Trophoblast cell (in vitro differentiated cells and primary cell): ENCODE data around the gene FCRL2.

Experiments used
- DNase-seq, 2 donors: peaks; one replicate each; pipeline ENCODE4 v3.0.0-alpha.2; 2016
- H2AFZ ChIP-seq: 2 replicates; pipeline ENCODE4 v1.6.1; 2013; ENCODE audit warnings: low read length, moderate library complexity, mild to moderate bottlenecking; ENCODE audit not compliant: insufficient read depth, poor library complexity
- H2AK5ac ChIP-seq: 2 replicates; pipeline ENCODE4 v1.6.1; 2013; ENCODE audit warnings: mild to moderate bottlenecking, low read length
- H2BK120ac ChIP-seq: 2 replicates; pipeline ENCODE4 v1.6.1; 2013; ENCODE audit warnings: low read length, mild to moderate bottlenecking, moderate library complexity; ENCODE audit not compliant: insufficient read depth, poor library complexity
- H2BK12ac ChIP-seq: 2 replicates; pipeline ENCODE4 v1.6.1; 2013; ENCODE audit warnings: mild to moderate bottlenecking, low read length, moderate library complexity
- H2BK5ac ChIP-seq: 2 replicates; pipeline ENCODE4 v1.6.1; 2013; ENCODE audit warnings: low read length, low read depth, moderate library complexity, mild to moderate bottlenecking; ENCODE audit not compliant: poor library complexity
- H3K14ac ChIP-seq: 2 replicates; pipeline ENCODE4 v1.6.1; 2013; ENCODE audit warnings: mild to moderate bottlenecking, low read length
- H3K18ac ChIP-seq: 2 replicates; pipeline ENCODE4 v1.6.1; 2013; ENCODE audit warnings: mild to moderate bottlenecking, low read length
- H3K23ac ChIP-seq: 2 replicates; pipeline ENCODE4 v1.6.1; 2013; ENCODE audit warnings: low read length
- H3K27ac ChIP-seq: 2 replicates; pipeline ENCODE4 v1.5.1; 2013; ENCODE audit warnings: low read depth, mild to moderate bottlenecking, inconsistent platforms, low read length, moderate library complexity
- H3K27me3 ChIP-seq: 2 replicates; pipeline ENCODE4 v1.6.1; 2013; ENCODE audit warnings: inconsistent platforms, mild to moderate bottlenecking, low read length, moderate library complexity; ENCODE audit not compliant: insufficient read depth
- H3K36me3 ChIP-seq, 2 experiments: 1 replicate in 1 of 2; 2 replicates in 1 of 2; pipeline ENCODE4 v1.6.1; 2013; ENCODE audit warnings: low read length in 2 of 2, mild to moderate bottlenecking in 2 of 2, moderate library complexity in 1 of 2; ENCODE audit not compliant: insufficient read depth in 2 of 2, control insufficient read depth in 1 of 2
- H3K4ac ChIP-seq: 2 replicates; pipeline ENCODE4 v1.6.1; 2013; ENCODE audit warnings: low read depth, mild to moderate bottlenecking, low read length, moderate library complexity
- H3K4me1 ChIP-seq, 2 experiments: 1 replicate in 1 of 2; 2 replicates in 1 of 2; pipeline ENCODE4 v1.6.1; 2013; ENCODE audit warnings: low read length in 2 of 2, mild to moderate bottlenecking in 2 of 2, moderate library complexity in 1 of 2; ENCODE audit not compliant: insufficient read depth in 2 of 2, control insufficient read depth in 1 of 2
- H3K4me2 ChIP-seq: 2 replicates; pipeline ENCODE4 v1.6.1; 2013; ENCODE audit warnings: inconsistent platforms, mild to moderate bottlenecking, low read length, moderate library complexity
- H3K4me3 ChIP-seq: 2 replicates; pipeline ENCODE4 v1.5.1; 2013; ENCODE audit warnings: mild to moderate bottlenecking, low read depth, low read length, inconsistent platforms
- H3K79me1 ChIP-seq: one replicate; pipeline ENCODE4 v1.6.1; 2013; ENCODE audit warnings: low read length
- H3K79me2 ChIP-seq: 2 replicates; pipeline ENCODE4 v1.6.1; 2013; ENCODE audit warnings: low read length, mild to moderate bottlenecking; ENCODE audit not compliant: control insufficient read depth, insufficient read depth, poor library complexity
- H3K9ac ChIP-seq: 2 replicates; pipeline ENCODE4 v1.6.1; 2013; ENCODE audit warnings: mild to moderate bottlenecking, low read length
- H3K9me3 ChIP-seq: 2 replicates; pipeline ENCODE4 v1.6.1; 2013; ENCODE audit warnings: low read depth, mild to moderate bottlenecking, control low read depth, inconsistent platforms, low read length; ENCODE audit not compliant: insufficient read depth
- H4K12ac ChIP-seq: 2 replicates; pipeline ENCODE4 v1.6.1; 2013; ENCODE audit warnings: low read depth, mild to moderate bottlenecking, low read length, moderate library complexity
- H4K8ac ChIP-seq: 2 replicates; pipeline ENCODE4 v1.6.1; 2013; ENCODE audit warnings: low read depth, mild to moderate bottlenecking, low read length, moderate library complexity
- H4K91ac ChIP-seq: one replicate; pipeline ENCODE4 v1.6.1; 2013; ENCODE audit warnings: low read depth, mild to moderate bottlenecking, low read length, moderate library complexity
- WGBS: extraction: QIAGEN DNeasy Blood & Tissue Kit; methylation state at CpG from one replicate; pipeline ENCODE4 v1.1.7; 2013; ENCODE audit warnings: missing lambda C conversion rate; ENCODE audit not compliant: insufficient read length, insufficient coverage; ENCODE audit errors: extremely low coverage; 5-methylcytosine and 5-hydroxymethylcytosine counted together

FCRL2 gene

GRCh38 chr1:157753611-157754010, 23.3 kb downstream of the FCRL2 start:
- peaks cover 0 to 2% of the 10 kb centered on the region in 2 experiments for H3K4me1 ChIP-seq
- H4K8ac ChIP-seq = no peak overlapping the region
- DNase-seq = no peak
- H3K79me2 ChIP-seq = no peaks in the 10 kb centered on the region
- H2BK12ac ChIP-seq = no peak overlapping the region
- H3K27ac ChIP-seq = no peak overlapping the region
- no peaks in the 10 kb centered on the region for H3K36me3 ChIP-seq
- no CpG with 5 or more reads among the region's 1 CpG for WGBS
- H2AFZ ChIP-seq = no peak overlapping the region
- H3K14ac ChIP-seq = no peak overlapping the region
- no peak overlapping the region for H3K9ac ChIP-seq
- H3K4me2 ChIP-seq = no peak overlapping the region
- no peak overlapping the region for H3K4ac ChIP-seq
- no peaks in the 10 kb centered on the region for H3K27me3 ChIP-seq
- no peak overlapping the region for H2AK5ac ChIP-seq
- H3K79me1 ChIP-seq = no peaks in the 10 kb centered on the region
- no peak overlapping the region for H2BK5ac ChIP-seq
- H4K12ac ChIP-seq = no peak overlapping the region
- no peak overlapping the region for H4K91ac ChIP-seq
- H2BK120ac ChIP-seq = no peak overlapping the region
- no peak overlapping the region for H3K23ac ChIP-seq
- no peak overlapping the region for H3K4me3 ChIP-seq
- no peak overlapping the region for H3K18ac ChIP-seq
- H3K9me3 ChIP-seq = no peaks in the 10 kb centered on the region

- H3K4me3 ChIP-seq = no peak overlapping the region
- H3K18ac ChIP-seq = no peak overlapping the region
- H2BK120ac ChIP-seq = no peak overlapping the region
- H2BK12ac ChIP-seq = no peak overlapping the region
- peaks cover 0 to 6% of the 10 kb centered on the region in 2 experiments for H3K4me1 ChIP-seq
- no peaks in the 10 kb centered on the region for H3K79me2 ChIP-seq
- no peak overlapping the region for H4K8ac ChIP-seq
- no peaks in the 10 kb centered on the region for H3K79me1 ChIP-seq
- H2AK5ac ChIP-seq = no peak overlapping the region
- H4K12ac ChIP-seq = no peak overlapping the region
- no peaks in the 10 kb centered on the region for H3K9me3 ChIP-seq
- H3K4ac ChIP-seq = no peak overlapping the region
- H3K27ac ChIP-seq = no peak overlapping the region
- H2BK5ac ChIP-seq = no peak overlapping the region
- H3K14ac ChIP-seq = no peak overlapping the region
- H3K23ac ChIP-seq = no peak overlapping the region
- no peaks in the 10 kb centered on the region for H3K36me3 ChIP-seq
- no peaks in the 10 kb centered on the region for H3K27me3 ChIP-seq
- no peak overlapping the region for H3K9ac ChIP-seq
- no peak overlapping the region for H4K91ac ChIP-seq
- DNase-seq = no peak
- H3K4me2 ChIP-seq = no peak overlapping the region
- no CpG with 5 or more reads among the region's 3 CpGs for WGBS
- H2AFZ ChIP-seq = no peak overlapping the region
Measured at GRCh38 chr1:157751283-157751682, 25.6 kb downstream of the FCRL2 start.

- no peaks in the 10 kb centered on the region for H3K27me3 ChIP-seq
- H3K23ac ChIP-seq = no peak overlapping the region
- no peak overlapping the region for H2BK12ac ChIP-seq
- H2BK5ac ChIP-seq = no peak overlapping the region
- no peak overlapping the region for H2AFZ ChIP-seq
- no peak overlapping the region for H2BK120ac ChIP-seq
- DNase-seq = no peak
- peaks cover 0 to 6% of the 10 kb centered on the region in 2 experiments for H3K4me1 ChIP-seq
- H4K91ac ChIP-seq = no peak overlapping the region
- no peaks in the 10 kb centered on the region for H3K79me1 ChIP-seq
- H3K36me3 ChIP-seq = no peaks in the 10 kb centered on the region
- no peak overlapping the region for H3K14ac ChIP-seq
- H3K4me2 ChIP-seq = no peak overlapping the region
- H3K27ac ChIP-seq = no peak overlapping the region
- no peaks in the 10 kb centered on the region for H3K79me2 ChIP-seq
- H3K4me3 ChIP-seq = no peak overlapping the region
- H2AK5ac ChIP-seq = no peak overlapping the region
- no peak overlapping the region for H3K18ac ChIP-seq
- no peak overlapping the region for H4K12ac ChIP-seq
- WGBS = no CpG with 5 or more reads among the region's 3 CpGs
- H3K4ac ChIP-seq = no peak overlapping the region
- no peak overlapping the region for H4K8ac ChIP-seq
- no peak overlapping the region for H3K9ac ChIP-seq
- no peaks in the 10 kb centered on the region for H3K9me3 ChIP-seq
Measured at GRCh38 chr1:157748262-157748817, 28.6 kb downstream of the FCRL2 start.

- Histone ChIP-seq H4K91ac (no peak overlapping the region), H3K4me3 (no peak overlapping the region), H3K18ac (no peak overlapping the region), H2BK12ac (no peak overlapping the region), H3K4ac (no peak overlapping the region), H3K36me3 (no peaks in the 10 kb centered on the region), H2BK5ac (no peak overlapping the region), H3K9me3 (no peaks in the 10 kb centered on the region), H2AK5ac (no peak overlapping the region), H4K8ac (no peak overlapping the region), H3K27me3 (no peaks in the 10 kb centered on the region), H3K27ac (no peak overlapping the region), H2AFZ (no peak overlapping the region), H3K79me1 (no peaks in the 10 kb centered on the region), H3K23ac (no peak overlapping the region), H3K14ac (no peak overlapping the region), H3K4me2 (no peak overlapping the region), H3K4me1 (no peaks in the 10 kb centered on the region), H4K12ac (no peak overlapping the region), H3K79me2 (no peaks in the 10 kb centered on the region), H2BK120ac (no peak overlapping the region), H3K9ac (no peak overlapping the region)
- no CpG with 5 or more reads among the region's 5 CpGs for WGBS
- DNase-seq = no peak
Measured at GRCh38 chr1:157739229-157739901, 37.6 kb downstream of the FCRL2 start.
